OCI-M2 (cell line): ENCODE results near the gene ARHGAP27.
"Not testable (repeated sequence)": the region's sequence is repeated elsewhere in the genome, so short reads cannot be mapped to it uniquely, and the experiment has no call there.

Source experiments
- DNase-seq: peaks from one replicate; lab custom pipeline; 2025; ENCODE audit not compliant: unreplicated experiment; lab: John Stamatoyannopoulos, UW

The ARHGAP27 gene

DNA sequence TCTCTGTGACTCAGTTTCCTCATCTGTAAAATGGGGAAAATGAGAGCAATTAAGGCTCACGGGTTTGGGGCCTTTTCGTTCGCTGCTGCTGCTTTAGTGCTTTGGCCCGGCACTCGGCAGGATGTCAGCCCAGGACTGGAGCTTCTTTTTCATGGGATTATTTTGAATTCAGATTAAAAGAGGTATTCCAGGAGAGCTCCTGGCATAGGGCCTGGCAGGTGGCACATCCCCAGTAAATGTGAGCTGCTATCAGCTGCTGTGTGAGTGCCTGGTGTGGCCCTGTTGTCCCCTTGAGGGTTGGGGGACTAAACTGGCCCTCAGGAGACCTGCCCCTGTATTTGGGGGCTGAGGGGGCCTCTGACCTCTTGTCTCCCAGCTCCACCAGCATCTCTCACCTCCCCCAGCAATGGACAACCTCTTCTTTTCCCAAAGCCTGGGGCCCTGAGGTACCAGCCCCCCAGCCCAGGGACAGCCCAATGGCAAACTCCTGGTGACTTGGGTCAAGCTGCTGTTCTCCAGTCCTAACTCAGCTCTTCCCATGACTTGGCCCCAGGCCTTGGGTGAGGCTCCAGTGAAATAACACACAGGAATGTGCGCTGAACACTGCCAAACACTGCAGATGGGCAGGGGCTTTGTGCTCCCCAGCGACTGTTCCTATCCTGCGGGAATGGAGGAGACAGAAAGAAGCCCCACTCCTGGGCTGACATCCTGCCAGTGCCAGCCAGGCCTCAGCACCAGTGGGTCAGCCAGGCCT, 14.4 kb upstream of the ARHGAP27 start:
- not testable (repeated sequence) for DNase-seq

DNA sequence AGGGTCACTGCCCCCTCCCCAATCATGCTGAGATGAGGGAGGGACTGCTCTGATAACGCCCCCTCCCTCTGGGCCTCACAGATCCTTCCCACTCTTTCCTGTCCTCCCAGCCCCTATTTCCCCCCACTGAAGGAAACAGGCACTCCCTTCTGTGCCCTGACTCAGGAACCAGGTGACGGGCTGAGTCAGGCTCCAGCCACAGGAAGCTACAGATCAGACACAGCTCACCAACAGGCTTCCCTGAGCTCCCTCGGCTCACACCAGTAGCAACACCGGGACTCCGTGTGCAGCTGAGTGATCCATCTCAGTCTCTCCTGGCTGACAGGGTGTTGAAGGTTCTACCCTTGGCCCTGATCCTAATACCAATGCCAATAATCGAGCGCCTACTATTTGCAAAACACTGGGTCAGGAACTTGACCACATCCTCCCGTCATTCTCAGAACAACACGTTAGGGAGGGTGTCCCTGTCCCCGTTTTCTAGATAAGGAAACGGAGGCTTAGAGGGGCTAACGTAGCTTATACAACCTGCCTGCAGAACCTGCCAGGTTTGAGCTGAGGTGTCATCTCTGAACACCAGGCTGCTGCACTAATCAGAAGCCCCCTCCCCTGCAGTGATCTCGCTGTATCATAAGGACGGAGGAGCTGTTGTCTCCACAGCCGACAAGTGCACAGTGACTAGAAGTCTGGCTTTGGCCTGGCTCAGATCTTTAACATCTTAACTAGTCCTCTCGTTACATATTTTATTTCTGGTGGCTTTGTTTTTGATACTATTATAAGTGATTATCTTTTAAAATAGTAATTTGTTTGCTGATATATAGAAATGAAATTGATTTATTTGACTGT, 13.5 kb upstream of the ARHGAP27 start:
- DNase-seq, result not testable (repeated sequence)

DNA sequence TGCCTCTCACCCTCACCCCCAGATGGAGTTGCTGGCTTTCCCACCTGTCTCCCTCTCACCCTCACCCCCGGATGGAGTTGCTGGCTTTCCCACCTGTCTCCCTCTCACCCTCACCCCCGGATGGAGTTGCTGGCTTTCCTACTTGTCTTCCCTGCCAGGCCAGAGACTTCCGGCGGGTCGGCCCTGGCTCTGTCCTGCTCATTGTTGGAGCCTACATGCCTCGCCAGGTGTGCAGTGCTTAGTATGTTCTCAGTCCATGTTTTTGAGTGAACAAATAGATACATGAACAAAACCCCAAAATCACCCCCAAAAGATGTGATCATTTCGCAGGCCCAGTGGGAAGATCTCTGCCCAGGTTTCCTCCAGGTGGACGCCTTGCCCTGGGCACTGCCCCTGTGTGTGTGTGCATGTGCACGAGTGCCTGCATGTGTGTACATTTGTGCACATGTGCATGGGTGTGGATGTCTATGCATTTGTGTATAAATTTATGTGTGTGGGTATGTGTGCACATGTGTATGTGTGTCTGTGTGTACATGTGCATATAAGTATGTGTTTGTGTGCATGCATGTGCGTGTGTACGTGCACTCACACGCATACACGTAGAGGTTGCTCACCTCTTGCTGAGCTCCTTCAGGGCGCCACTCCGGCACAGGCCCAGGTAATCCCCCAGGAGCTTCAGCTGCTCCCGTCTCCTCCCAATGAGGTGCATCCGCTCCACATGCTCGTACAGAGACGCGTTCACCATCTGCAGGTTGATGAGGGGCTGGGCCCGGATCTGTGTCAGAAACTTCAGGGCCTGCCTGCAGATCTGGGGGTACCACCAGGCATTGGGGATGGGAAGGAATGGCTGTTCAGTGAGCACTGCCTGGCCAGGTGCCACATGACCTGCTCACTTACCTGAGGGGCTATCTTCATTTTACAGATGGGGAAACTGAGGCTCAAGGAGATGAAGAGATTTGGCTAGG, 12.5 kb upstream of the ARHGAP27 start:
- not testable (repeated sequence) for DNase-seq

DNA sequence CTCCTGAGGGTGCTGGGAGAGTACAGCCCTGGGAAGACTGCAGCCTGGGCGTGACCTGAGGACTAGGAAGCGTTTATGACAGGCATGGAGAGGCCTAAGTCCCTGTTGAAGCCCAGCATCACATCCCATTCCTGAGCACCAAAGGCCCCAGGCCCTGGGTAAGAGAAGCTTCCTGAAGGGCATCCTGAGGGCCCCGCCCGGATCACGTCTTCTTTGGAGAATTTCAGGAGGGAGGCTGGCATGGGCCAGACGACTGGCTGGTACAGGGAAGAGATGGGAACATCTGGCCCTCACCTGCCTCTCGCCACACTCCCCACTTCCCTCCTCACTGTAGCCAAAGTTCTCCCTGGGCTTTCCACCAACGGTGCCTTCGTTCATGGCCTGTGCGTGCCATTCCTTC, 11.6 kb upstream of the ARHGAP27 start:
- not testable (repeated sequence) for DNase-seq

DNA sequence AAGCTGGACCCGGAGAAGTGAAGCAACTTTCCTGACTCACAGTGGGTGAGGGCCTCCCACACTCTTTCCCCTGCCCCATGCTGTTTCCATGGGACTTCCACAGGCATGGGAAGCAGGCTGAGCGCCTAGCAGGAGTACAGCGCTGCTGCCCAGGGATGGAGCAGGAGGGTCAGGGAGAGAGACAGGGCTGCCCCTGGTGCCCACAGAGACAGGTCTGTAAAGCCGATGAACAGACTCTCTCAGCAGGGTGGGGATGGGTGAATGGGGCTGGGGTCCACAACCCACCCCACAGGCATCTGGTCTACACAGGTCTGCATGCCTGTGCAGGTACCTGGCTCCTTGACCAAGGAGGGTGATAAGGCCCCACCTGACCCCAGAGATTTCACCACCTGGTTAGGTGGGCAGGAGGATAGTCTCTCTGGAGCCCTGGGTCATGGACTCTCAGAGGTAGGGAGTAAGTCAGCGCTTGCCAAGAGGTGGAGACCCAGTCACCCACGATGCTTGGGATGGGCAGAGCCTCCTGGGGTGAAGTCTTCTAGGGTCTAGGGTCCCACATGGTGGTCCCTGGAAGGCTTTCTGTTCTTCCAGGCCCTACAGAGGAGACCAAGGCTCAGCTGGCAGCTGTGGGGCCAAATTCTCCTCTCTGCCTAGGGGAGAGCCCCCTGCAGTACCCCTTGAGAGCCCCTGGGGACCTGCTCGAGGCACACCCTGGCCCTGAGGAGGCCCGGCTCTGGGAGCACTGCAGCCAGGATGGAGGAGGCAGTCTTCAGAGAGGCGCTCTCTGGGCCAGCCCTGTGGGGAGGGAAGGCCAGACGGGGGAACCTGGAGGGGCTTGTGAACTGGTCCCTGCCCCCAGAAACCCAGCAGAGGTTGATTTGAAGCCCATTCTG, 10.9 kb upstream of the ARHGAP27 start:
- DNase-seq, result not testable (repeated sequence)

DNA sequence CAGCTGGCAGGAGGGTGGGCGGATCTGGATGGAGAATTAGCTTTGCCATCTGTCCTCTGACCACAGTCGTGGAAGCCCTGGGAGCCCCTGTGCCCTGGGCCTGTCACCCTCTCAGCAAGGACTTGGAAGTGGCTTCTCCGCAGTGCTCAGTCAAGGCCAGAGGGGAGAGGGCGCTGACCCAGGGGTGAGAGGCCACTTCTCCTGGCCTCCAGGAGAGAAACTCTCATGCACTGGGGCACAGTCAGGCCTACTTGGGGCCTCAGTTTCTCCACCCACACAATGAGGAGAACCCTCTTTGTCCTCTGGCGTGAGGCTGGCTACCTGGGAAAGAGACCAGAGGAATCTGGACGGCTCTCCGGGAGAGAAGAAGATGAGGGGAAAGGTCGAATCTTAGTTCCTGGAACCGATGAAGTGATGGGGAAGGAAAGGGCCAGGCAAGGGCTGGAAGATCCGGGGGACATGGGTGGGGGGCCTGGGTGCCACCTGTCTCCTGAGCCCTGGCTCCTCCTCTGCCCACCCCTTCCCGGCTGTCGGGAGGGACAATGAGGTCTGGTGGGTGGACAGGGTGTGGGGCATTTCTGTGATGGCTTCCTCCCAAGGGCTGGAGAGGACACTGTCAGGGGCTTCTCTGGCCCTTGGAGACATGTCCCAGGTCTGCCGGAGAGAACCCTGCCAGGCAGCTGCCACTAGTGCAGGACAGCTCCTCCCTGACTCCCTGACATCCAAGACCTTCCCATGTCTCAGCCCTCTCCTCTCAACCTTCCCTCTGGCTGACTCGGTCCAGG, 9.0 kb upstream of the ARHGAP27 start:
- no peak for DNase-seq

DNA sequence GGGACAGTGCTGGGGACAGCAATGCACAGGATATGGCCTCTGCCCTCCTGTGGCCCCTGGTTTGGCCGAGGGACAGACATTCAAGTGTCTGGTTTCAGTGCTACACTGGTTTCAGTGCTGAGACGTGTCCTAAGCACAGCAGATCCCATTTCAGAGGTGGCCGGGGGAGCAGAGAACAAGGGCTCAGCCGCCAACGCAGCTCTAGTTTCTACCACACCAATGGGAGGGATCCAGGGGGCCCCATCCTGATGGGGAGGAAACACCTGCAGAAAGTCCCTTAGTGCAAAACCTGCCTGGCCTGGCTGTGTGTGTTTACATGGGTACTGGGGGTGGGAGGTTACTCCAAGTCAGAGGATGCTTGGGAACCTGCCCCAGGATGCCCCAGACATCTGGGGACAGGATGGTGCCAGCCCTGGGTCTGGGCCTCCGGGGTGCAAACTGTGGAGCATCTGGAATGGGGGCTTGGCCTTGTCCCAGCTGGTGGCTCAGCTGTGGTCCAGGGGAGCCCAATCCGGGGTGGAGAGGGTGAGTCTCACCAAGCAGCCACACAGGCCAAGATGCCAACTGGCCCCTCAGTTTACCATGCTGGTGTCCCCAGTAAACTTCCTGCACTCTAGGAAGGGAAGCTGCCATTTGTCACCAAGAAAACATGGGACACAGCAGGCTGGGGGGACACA, 8.3 kb upstream of the ARHGAP27 start:
- DNase-seq, result not testable (repeated sequence)

DNA sequence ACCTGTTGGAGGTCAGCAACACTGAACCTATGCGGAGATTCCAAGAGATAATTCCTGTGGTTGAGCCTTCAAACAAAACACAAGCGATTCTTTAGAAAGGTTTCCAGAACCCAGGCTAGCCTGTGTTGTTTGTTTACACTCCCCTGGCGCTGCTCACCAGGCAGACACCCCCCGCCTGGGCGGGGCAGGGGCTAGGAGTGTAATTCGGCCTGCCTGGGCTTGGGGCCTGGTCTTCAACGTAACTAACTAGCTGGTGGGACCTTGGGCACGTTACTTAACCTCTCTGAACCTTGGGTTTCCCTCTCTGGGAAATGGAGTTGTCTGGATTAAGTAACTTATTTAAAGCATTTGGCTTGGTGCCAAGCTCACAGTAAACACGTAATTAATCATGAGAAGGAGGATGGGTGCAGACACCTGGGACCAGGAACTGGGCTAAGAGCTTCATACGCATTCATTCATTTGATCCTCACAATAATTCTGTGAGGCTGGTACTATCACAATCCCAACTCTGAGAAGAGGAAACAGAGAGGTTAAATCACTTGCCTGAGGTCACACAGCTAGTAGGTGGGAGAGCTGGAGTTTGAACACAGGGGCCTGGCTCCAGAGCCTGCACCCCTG, 7.6 kb upstream of the ARHGAP27 start:
- no peak for DNase-seq

DNA sequence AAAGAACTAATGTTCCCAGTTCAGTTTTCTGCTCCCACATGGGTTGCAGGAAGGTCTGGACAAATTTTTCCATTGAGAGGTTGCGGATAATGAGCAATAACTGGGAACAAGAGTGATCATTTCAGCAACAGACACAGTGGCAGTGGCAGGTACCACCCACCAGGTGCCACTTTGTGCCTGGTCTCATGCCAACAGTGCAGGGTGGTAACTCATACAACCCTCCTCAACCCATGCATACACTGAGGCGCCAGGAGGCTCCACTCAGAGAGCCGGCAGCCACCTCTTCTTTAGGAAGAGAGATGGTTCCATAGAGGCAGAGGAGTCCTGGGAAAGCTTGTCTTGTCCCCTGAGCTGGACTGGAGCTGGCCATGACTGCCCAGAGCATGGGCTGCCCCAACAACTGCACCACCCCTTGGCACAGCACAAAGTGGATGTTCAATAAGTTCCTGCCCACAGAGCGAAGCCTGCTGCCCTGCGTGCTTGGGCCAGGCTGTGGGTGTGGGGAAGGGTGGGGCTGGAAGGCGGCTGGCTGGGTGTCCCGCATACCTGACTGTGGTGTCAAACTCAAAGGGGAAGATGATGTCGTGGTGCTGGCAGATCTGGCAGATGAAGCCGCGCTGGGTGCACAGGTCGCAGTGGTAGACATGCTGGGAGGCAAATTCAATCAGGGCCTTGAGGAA, 6.4 kb upstream of the ARHGAP27 start:
- no peak for DNase-seq

DNA sequence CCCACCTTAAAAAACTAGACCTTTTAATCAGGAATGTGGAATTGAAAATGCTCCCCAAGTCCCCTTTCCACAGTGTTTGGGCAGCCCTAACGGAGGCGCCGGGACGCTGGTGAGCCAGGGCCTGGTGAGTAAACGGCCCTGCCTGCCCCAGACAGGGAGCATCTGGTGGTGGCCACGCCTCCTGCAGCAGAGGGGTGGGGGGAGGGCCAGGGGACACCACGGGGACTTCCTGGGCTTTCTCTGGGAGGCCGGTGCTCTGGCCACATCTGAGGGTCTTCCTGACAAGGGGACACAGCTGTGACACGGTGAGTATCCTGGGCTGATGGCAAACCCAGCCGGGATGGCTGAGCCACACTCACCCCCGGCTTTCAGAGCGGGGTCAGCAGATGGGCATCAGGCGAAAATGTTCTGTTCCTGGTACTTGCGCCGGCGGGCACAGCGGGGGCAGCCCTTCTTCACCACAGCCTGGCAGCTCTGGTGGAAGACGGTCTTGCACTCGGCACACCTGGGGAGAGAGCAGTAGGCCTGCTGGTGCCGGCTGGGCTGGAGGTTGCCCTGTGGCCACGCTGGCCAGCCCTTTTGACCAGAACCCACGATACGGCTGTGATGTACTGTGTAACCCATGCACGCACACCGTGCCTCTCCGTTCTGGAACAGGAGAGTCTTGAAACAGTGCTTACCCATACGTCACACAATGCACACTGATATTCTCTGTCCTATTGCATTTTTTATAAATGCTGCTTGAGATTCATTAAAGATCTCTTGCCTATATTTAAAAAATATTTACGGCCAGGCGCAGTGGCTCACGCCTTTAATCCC, 5.0 kb upstream of the ARHGAP27 start:
- DNase-seq, result no peak

DNA sequence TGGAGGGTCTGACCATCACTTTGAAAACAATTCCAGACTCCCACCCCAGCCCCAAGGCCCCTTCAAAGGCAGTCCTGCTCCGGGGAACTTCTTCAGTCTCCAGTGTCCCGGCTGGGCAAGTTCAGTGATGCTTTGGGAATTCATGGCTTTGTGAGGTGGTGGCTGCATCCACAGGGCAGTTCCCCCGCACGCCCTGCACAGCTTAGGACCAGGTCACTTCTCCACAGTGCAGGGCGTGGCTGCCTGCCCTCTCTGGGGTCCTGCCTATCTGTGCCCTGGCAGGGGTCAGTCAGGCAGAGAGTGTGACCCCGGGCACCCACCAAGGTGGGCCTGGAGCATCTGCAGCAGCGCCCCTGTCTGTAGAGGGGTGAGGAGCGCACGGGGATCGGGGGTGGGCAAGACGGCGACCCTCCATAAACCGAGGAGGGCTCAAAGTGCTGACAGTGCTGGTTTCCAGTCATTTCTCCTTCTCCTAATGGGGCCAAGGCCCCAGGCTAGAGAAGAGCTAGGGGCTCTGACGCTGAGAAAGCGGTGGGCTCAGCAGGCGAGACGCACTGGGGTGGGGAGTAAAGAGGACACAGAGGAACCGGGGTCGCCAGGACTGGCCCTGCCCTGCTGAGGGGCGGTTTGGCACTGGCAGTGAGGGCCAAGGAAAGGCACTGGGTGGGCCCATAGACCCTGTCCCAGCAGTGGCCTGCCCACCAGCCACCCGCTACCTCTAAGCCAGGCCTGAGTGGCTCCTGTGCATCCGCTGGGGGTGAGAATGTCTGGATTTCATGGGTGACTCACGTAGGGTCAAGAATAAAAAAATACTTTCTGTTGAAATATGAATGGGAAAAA, 4.2 kb upstream of the ARHGAP27 start:
- no peak for DNase-seq

DNA sequence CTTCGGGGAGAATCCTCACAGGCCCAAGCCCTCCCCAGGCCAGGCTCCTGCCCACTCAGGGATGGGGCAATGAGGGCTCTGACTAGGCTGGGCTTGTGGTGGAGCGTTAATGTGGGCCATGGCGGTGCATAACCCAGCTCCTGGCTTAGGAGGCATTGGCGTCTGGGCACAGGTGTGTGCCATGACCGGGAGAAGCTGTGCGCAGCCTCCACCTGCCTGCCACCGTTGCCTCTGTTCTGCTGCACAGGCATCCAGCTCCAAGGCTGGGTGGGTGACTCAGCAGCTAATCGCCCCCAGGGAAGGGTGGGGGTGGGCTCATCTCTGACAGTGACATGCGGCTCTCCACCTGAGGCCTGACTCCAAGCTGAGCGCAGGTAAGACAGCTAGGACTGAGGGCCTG, 3.5 kb upstream of the ARHGAP27 start:
- no peak for DNase-seq

DNA sequence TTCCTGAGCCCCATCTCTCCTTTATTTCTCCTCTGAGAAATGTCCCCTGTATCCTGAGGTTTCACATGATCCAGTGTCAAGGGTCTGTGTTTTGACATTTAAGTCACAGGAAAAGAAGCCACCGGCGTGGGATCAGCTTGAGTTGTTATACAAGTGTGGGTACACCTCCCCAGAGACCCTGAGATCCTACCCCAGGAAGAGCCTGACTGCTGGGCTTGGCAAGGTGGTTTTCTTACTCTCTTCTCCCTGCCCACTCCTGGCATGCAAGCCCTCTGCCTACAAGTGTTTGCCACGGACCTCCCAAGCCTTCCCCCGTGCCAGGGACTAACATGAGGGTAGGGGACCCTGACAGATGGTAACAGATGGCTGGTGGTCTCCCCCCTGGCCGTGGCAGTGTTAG, 2.8 kb upstream of the ARHGAP27 start:
- no peak for DNase-seq

DNA sequence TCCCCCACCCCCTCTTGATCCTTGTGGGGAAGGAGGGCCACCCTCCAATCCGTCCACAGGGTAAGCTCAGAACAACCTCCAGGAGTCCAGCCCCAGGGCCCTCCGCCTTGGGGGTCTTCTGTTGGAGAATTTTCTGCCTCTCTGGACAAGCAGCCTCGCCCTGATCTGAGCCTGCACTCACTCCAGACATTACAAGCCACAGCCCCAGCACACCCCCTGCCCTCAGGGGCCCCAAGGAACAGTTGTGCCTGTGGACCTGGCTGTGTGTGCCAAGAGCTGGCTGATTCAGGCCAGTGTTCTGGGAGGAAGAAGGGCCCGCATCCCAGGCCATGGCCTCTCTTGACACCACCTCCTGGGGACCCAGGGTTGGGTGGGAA, 477 bp upstream of the ARHGAP27 start:
- no peak for DNase-seq

DNA sequence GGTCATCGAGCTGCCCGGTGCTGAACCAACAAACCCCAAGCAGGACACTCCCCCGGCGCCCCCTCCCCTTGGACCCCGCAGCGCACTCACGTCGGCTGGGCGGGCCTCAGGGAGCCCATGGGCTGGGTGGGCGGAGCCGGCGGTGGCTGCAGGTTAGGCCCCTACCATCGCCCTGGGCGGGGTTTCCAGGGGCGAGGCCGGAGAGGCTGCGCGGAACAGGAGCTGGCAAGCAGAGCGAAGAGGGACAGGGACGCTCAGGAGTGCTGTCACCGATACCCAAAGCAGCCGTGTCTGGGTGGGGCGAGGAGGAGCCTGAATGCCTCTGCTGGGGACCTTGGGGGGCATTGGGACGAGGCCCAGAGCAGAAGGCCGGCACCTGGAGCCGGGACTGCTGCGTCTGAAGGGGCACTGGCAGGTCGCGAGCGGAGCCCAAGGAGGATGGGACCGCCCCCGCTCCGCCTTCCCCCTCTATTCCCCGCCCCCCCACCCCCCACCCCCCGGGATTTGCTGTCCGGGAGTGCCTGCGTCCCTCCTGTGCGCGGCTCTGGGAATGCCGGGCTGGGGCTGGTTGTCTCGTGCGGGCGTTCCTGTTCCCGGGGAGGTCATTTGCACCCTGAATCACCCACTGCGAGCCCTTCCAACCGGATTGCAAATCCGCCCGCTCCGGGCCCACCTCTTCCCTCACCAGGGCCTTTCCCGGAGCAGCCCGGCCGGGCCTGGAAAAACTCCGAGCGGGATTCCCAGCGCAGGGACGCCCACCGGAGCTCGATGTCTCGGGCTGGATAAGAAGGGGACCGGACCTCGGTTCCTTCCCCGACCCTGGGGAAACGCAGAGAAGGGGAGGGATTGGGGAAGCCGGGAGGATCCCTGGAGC, 902 bp downstream of the ARHGAP27 start:
- no peak for DNase-seq
